Activated naive CD8-positive, alpha-beta T cell (primary cell): ENCODE data around the gene NRIP1.

Experiments used
- H3K27ac Mint-ChIP-seq: one replicate; pipeline ENCODE4 v1.8.0; 2021; ENCODE audit warnings: mixed read lengths
- H3K27me3 Mint-ChIP-seq: one replicate; pipeline ENCODE4 v1.8.0; 2021; ENCODE audit warnings: mixed read lengths
- H3K36me3 Mint-ChIP-seq: one replicate; pipeline ENCODE4 v1.8.0; 2021; ENCODE audit warnings: mixed read lengths
- H3K4me1 Mint-ChIP-seq: one replicate; pipeline ENCODE4 v1.8.0; 2021; ENCODE audit warnings: low read depth, mixed read lengths
- H3K4me3 Mint-ChIP-seq: one replicate; pipeline ENCODE4 v1.8.0; 2021; ENCODE audit warnings: mild to moderate bottlenecking, mixed read lengths
- H3K9me3 Mint-ChIP-seq: one replicate; pipeline ENCODE4 v1.8.0; 2021; ENCODE audit warnings: low read depth, mixed read lengths

NRIP1 gene

GRCh38 chr21:14993115-14993514, 71.7 kb downstream of the NRIP1 start:
- Mint-ChIP-seq H3K27ac (no peak overlapping the region), H3K4me1 (peaks cover 32% of the 10 kb centered on the region), H3K36me3 (peaks cover 19% of the 10 kb centered on the region), H3K27me3 (no peaks in the 10 kb centered on the region), H3K9me3 (no peaks in the 10 kb centered on the region), H3K4me3 (no peak overlapping the region)

GRCh38 chr21:14991957-14992356, 72.8 kb downstream of the NRIP1 start:
- Mint-ChIP-seq H3K4me3 (no peak overlapping the region), H3K4me1 (peaks cover 32% of the 10 kb centered on the region), H3K36me3 (peaks cover 22% of the 10 kb centered on the region), H3K27me3 (no peaks in the 10 kb centered on the region), H3K9me3 (no peaks in the 10 kb centered on the region), H3K27ac (no peak overlapping the region)

GRCh38 chr21:14989359-14989758, 75.4 kb downstream of the NRIP1 start:
- Mint-ChIP-seq H3K4me3 (no peak overlapping the region), H3K9me3 (no peaks in the 10 kb centered on the region), H3K27me3 (no peaks in the 10 kb centered on the region), H3K4me1 (peaks cover 25% of the 10 kb centered on the region), H3K27ac (no peak overlapping the region), H3K36me3 (peaks cover 28% of the 10 kb centered on the region)

- H3K4me1 Mint-ChIP-seq: peaks cover 28% of the 10 kb centered on the region
- H3K27me3 Mint-ChIP-seq: no peaks in the 10 kb centered on the region
- no peaks in the 10 kb centered on the region for H3K9me3 Mint-ChIP-seq
- no peak overlapping the region for H3K27ac Mint-ChIP-seq
- H3K4me3 Mint-ChIP-seq: no peak overlapping the region
- H3K36me3 Mint-ChIP-seq: peaks cover 32% of the 10 kb centered on the region
These were observed 76.0 kb downstream of the NRIP1 start for GRCh38 chr21:14988760-14989159.

- H3K36me3 Mint-ChIP-seq: peaks cover 30% of the 10 kb centered on the region
- no peaks in the 10 kb centered on the region for H3K9me3 Mint-ChIP-seq
- no peak overlapping the region for H3K4me3 Mint-ChIP-seq
- H3K4me1 Mint-ChIP-seq: peaks cover 27% of the 10 kb centered on the region
- no peak overlapping the region for H3K27ac Mint-ChIP-seq
- no peaks in the 10 kb centered on the region for H3K27me3 Mint-ChIP-seq
These were observed 77.2 kb downstream of the NRIP1 start for GRCh38 chr21:14987370-14988170.

GRCh38 chr21:14985306-14985705, 79.5 kb downstream of the NRIP1 start:
- H3K27ac Mint-ChIP-seq: no peak overlapping the region
- H3K9me3 Mint-ChIP-seq: no peaks in the 10 kb centered on the region
- peaks cover 20% of the 10 kb centered on the region for H3K4me1 Mint-ChIP-seq
- no peak overlapping the region for H3K4me3 Mint-ChIP-seq
- peaks cover 26% of the 10 kb centered on the region for H3K36me3 Mint-ChIP-seq
- no peaks in the 10 kb centered on the region for H3K27me3 Mint-ChIP-seq

- Mint-ChIP-seq H3K36me3 (peaks cover 14% of the 10 kb centered on the region), H3K27ac (no peak overlapping the region)
These were observed 82.5 kb downstream of the NRIP1 start for GRCh38 chr21:14982336-14982735.

GRCh38 chr21:14981246-14981645, 83.6 kb downstream of the NRIP1 start:
- peaks cover 14% of the 10 kb centered on the region for H3K4me1 Mint-ChIP-seq
- no peaks in the 10 kb centered on the region for H3K27me3 Mint-ChIP-seq
- H3K4me3 Mint-ChIP-seq: no peak overlapping the region
- H3K9me3 Mint-ChIP-seq: no peaks in the 10 kb centered on the region
- peaks cover 10% of the 10 kb centered on the region for H3K36me3 Mint-ChIP-seq
- no peak overlapping the region for H3K27ac Mint-ChIP-seq

More at GRCh38 chr21:14982336-14982735, 82.5 kb downstream of the NRIP1 start:
- Mint-ChIP-seq H3K9me3 (no peaks in the 10 kb centered on the region), H3K4me1 (peaks cover 17% of the 10 kb centered on the region), H3K4me3 (no peak overlapping the region), H3K27me3 (no peaks in the 10 kb centered on the region)

GRCh38 chr21:14979264-14979663, 85.5 kb downstream of the NRIP1 start:
- Mint-ChIP-seq H3K9me3 (no peaks in the 10 kb centered on the region), H3K4me1 (peaks cover 14% of the 10 kb centered on the region), H3K27ac (no peak overlapping the region), H3K36me3 (peaks cover 9% of the 10 kb centered on the region), H3K27me3 (no peaks in the 10 kb centered on the region), H3K4me3 (no peak overlapping the region)

- Mint-ChIP-seq H3K36me3 (peaks cover 2% of the 10 kb centered on the region), H3K4me3 (no peak overlapping the region), H3K27me3 (no peaks in the 10 kb centered on the region), H3K9me3 (no peaks in the 10 kb centered on the region), H3K27ac (no peak overlapping the region), H3K4me1 (peaks cover 6% of the 10 kb centered on the region)
These were observed 87.0 kb downstream of the NRIP1 start for GRCh38 chr21:14977814-14978213.

GRCh38 chr21:14975136-14975919, 89.5 kb downstream of the NRIP1 start:
- peaks cover 6% of the 10 kb centered on the region for H3K4me1 Mint-ChIP-seq

GRCh38 chr21:14972678-14973077, 92.1 kb downstream of the NRIP1 start:
- Mint-ChIP-seq H3K36me3 (peaks cover 19% of the 10 kb centered on the region), H3K4me1 (no peaks in the 10 kb centered on the region), H3K4me3 (no peak overlapping the region), H3K27me3 (no peaks in the 10 kb centered on the region), H3K27ac (no peak overlapping the region), H3K9me3 (no peaks in the 10 kb centered on the region)

More at GRCh38 chr21:14975136-14975919, 89.5 kb downstream of the NRIP1 start:
- Mint-ChIP-seq H3K4me3 (no peak overlapping the region), H3K27ac (no peak overlapping the region), H3K27me3 (no peaks in the 10 kb centered on the region), H3K9me3 (no peaks in the 10 kb centered on the region), H3K36me3 (peaks cover 2% of the 10 kb centered on the region)

GRCh38 chr21:14968821-14969220, 96.0 kb downstream of the NRIP1 start:
- Mint-ChIP-seq H3K4me1 (no peaks in the 10 kb centered on the region), H3K4me3 (no peak overlapping the region), H3K27ac (peak overlapping the region; percentile 22), H3K9me3 (no peaks in the 10 kb centered on the region), H3K27me3 (no peaks in the 10 kb centered on the region), H3K36me3 (peaks cover 39% of the 10 kb centered on the region)

- H3K4me3 Mint-ChIP-seq: no peak overlapping the region
- H3K9me3 Mint-ChIP-seq: no peaks in the 10 kb centered on the region
- H3K36me3 Mint-ChIP-seq: peaks cover 39% of the 10 kb centered on the region
- H3K27ac Mint-ChIP-seq: no peak overlapping the region
- H3K4me1 Mint-ChIP-seq: no peaks in the 10 kb centered on the region
- H3K27me3 Mint-ChIP-seq: no peaks in the 10 kb centered on the region
These were observed 96.8 kb downstream of the NRIP1 start for GRCh38 chr21:14968029-14968428.

- Mint-ChIP-seq H3K27me3 (no peaks in the 10 kb centered on the region), H3K4me3 (no peak overlapping the region), H3K36me3 (peaks cover 39% of the 10 kb centered on the region), H3K4me1 (no peaks in the 10 kb centered on the region), H3K27ac (no peak overlapping the region), H3K9me3 (no peaks in the 10 kb centered on the region)
These were observed 100.2 kb downstream of the NRIP1 start for GRCh38 chr21:14964621-14965020.
